Ureter (tissue), 1 donor: ENCODE results near the gene TYW1B. TPM values are rescaled to one million over a fixed set of nuclear protein-coding genes. Genes with fewer than 3 reads are reported as not detected.
"Not testable (repeated sequence)": the region's sequence is repeated elsewhere in the genome, so short reads cannot be mapped to it uniquely, and the experiment has no call there.

ENCODE experiments used
- DNase-seq: peaks from one replicate; pipeline ENCODE4 v3.0.0-alpha.2; 2020; ENCODE audit warnings: low spot score
- total RNA-seq: library from RNA; stranded (reverse); gene quantifications from one replicate; pipeline ENCODE4 v1.2.4, GENCODE V29; 2023
- donor health status: DM: yes; HTN: yes; CAD: no.

Gene TYW1B
- total RNA-seq, 1 donor from 2014 or later: 5.0 TPM

- DNase-seq: not testable (repeated sequence)
Measured at GRCh38 chr7:72559546-72559945, 268.5 kb downstream of the TYW1B start.

GRCh38 chr7:72556733-72557132 is 271.3 kb downstream of the TYW1B start:
- DNase-seq: not testable (repeated sequence)

- DNase-seq: not testable (repeated sequence)
Measured at GRCh38 chr7:72555238-72555637, 272.8 kb downstream of the TYW1B start.

DNA sequence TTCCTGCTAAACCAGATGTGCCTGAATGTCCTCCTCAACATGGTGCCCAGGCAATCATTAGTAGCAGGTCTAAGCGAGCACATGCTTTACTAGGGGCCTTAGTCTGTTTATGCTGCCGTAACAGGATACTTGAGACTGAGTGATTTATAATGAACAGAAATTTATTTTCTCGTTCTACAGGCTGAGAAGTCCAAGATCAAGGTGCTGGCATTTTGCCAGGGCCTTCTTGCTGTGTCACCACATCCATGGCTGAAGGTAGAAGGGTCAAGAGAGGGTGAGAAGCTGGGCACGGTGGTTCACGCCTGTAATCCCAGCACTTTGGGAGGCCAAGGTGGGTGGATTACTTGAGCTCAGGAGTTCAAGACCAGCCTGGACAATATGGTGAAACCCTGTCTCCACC is 273.6 kb downstream of the TYW1B start:
- not testable (repeated sequence) for DNase-seq

DNA sequence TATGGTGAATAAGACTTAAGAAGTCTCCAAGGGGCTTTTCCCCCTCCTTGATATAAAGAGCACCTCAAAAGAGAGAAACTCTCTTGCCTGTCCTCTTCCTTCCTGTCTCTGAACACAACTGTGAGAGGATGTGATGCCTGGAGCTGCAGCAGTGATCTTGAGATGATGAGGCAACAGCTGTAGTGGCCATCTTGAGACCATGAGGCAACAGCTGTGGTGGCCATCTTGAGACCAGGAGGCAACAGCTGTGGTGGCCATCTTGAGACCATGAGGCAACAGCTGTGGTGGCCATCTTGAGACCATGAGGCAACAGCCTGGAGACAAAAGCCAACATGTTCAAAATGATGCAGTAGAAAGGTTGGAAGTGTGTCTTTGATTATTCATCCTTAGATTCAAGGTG is 277.5 kb downstream of the TYW1B start:
- not testable (repeated sequence) for DNase-seq

GRCh38 chr7:72546586-72547237 is 281.3 kb downstream of the TYW1B start:
- DNase-seq: not testable (repeated sequence)

DNA sequence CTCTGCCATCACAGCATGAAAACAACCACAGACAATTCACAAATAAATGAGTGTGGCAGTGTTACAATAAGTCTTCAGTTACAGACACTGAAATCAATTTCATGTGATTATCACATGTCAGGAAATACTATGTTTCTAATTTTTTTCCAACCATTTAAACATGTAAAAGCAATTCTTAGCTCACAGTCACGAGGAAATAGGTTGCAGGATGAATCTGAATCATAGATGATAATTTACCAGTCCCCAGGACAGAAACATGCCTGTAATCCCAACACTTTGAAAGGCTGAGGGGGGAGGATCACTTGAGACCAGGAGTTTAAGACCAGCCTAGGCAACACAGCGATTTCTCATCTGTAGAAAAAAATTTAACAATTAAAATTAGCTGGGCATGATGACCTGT is 283.5 kb downstream of the TYW1B start:
- not testable (repeated sequence) for DNase-seq

GRCh38 chr7:72540923-72541322 is 287.1 kb downstream of the TYW1B start:
- no peak for DNase-seq

- DNase-seq: no peak
Measured at GRCh38 chr7:72540106-72540611, 287.8 kb downstream of the TYW1B start.

GRCh38 chr7:72539702-72540101 is 288.3 kb downstream of the TYW1B start:
- DNase-seq: no peak

GRCh38 chr7:72538856-72539255 is 289.1 kb downstream of the TYW1B start:
- DNase-seq: no peak

DNA sequence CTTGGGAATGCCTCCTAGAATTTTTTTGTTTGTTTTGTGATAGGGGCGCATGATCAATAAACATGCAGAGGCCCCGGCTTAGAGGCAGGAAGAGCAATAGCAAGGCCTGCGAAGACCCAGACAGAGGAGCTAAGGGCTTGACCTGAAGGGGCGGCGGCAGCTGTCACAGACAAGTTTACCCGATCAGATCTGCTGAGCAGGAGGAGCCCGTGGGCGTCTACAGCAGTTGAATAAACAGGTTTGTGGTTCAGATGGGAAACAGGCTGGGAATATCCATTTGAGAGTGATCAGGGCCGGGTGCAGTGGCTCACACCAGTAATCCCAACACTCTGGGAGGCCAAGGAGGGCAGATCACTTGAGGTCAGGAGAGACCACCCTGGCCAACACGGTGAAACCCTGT is 289.9 kb downstream of the TYW1B start:
- no peak for DNase-seq

GRCh38 chr7:72536038-72536437 is 292.0 kb downstream of the TYW1B start:
- not testable (repeated sequence) for DNase-seq

DNA sequence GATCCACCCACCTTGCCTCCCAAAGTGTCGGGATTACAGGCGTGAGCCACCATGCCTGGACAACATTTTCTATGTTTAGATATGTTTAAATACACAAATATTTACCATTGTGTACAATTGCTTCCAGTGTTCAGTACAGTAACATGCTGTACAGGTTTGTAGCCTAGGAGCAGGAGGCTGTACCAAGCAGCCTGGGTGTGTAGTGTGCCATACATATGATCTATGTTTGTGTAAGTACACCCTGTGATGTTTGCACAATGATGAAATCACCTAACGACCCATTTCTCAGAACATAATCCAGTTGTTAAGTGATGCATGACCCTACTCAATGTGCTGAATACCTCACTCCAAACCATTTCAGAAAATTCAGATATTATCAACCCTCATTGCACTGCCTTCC is 297.0 kb downstream of the TYW1B start:
- DNase-seq: not testable (repeated sequence)

Other genes with a start within 250 kb of the TYW1B start
- gene POM121, start 96.9 kb upstream of the TYW1B start, total RNA-seq: 44.0 TPM
- 2.1 TPM for gene TRIM74, start 141.3 kb upstream of the TYW1B start, total RNA-seq
- not detected for gene SPDYE8, start 201.6 kb upstream of the TYW1B start, total RNA-seq
- not detected for gene SPDYE11, start 229.7 kb upstream of the TYW1B start, total RNA-seq